HFFc6 (cell line): ENCODE data around the gene ITGB5. TPM values are rescaled to one million over a fixed set of nuclear protein-coding genes. Genes with fewer than 3 reads are reported as not detected.

Source experiments
- DNase-seq: peaks from one replicate; pipeline ENCODE4 v3.0.0-alpha.2; 2018
- H3K27ac Mint-ChIP-seq: 2 replicates; pipeline ENCODE4 v1.8.0; 2020; ENCODE audit warnings: mild to moderate bottlenecking, mixed read lengths
- H3K27me3 Mint-ChIP-seq: 2 replicates; pipeline ENCODE4 v1.8.0; 2021; ENCODE audit warnings: mild to moderate bottlenecking, moderate library complexity, mixed read lengths; ENCODE audit not compliant: insufficient read depth
- H3K36me3 Mint-ChIP-seq: 2 replicates; pipeline ENCODE4 v1.8.0; 2021; ENCODE audit warnings: low read depth, mixed read lengths
- H3K4me1 Mint-ChIP-seq: 2 replicates; pipeline ENCODE4 v1.8.0; 2020; ENCODE audit warnings: low read depth, mixed read lengths
- H3K4me3 Mint-ChIP-seq: 2 replicates; pipeline ENCODE4 v1.8.0; 2020; ENCODE audit warnings: mild to moderate bottlenecking, moderate library complexity, mixed read lengths
- H3K9me3 Mint-ChIP-seq: 2 replicates; pipeline ENCODE4 v1.8.0; 2020; ENCODE audit warnings: mild to moderate bottlenecking, mixed read lengths
- CTCF ChIP-seq: fragments of 200-600 bp; sonication (generic); IDR thresholded peaks from 2 replicates; pipeline ENCODE4 v1.5.0; 2021; ENCODE audit warnings: antibody characterized with exemption, mild to moderate bottlenecking
- total RNA-seq, 6 experiments: library from RNA; stranded (reverse); fragmentation: NEBNext Ultra II Directional; extraction: Animal tissue kit (Norgen Biotek cat#: 25700); gene quantifications; 2 replicates in 1 of 6; 3 replicates in 5 of 6; pipeline ENCODE4 v1.2.3, GENCODE V29; 2021

ITGB5 gene
- total RNA-seq, 6 experiments from 2014 or later: 203 to 332 (median 220) TPM

GRCh38 chr3:124859025-124859424, 28.1 kb downstream of the ITGB5 start:
- Mint-ChIP-seq H3K9me3 (peaks cover 9% of the 10 kb centered on the region), H3K27ac (peak overlapping the region; percentile 88), H3K36me3 (peaks cover 27% of the 10 kb centered on the region), H3K27me3 (peaks cover 1% of the 10 kb centered on the region), H3K4me3 (peak overlapping the region; percentile 68), H3K4me1 (peaks cover 62% of the 10 kb centered on the region)
- TF ChIP-seq CTCF: no peak
- DNase-seq: peak; percentile 84

- TF ChIP-seq CTCF: no peak
- H3K36me3 Mint-ChIP-seq: peaks cover 35% of the 10 kb centered on the region
- no peaks in the 10 kb centered on the region; the same call in 1 of the 2 replicates for H3K27me3 Mint-ChIP-seq
- peaks cover 69% of the 10 kb centered on the region for H3K4me1 Mint-ChIP-seq
- H3K9me3 Mint-ChIP-seq: peaks cover 12% of the 10 kb centered on the region
- H3K27ac Mint-ChIP-seq: peak overlapping the region; percentile 88
- peak; percentile 57 for DNase-seq
- peak overlapping the region; percentile 25 for H3K4me3 Mint-ChIP-seq
These were observed 28.9 kb downstream of the ITGB5 start for GRCh38 chr3:124858275-124858674.

- Mint-ChIP-seq H3K27me3 (no peaks in the 10 kb centered on the region; the same call in 1 of the 2 replicates), H3K27ac (no peak overlapping the region), H3K36me3 (peaks cover 44% of the 10 kb centered on the region), H3K4me1 (peaks cover 83% of the 10 kb centered on the region), H3K9me3 (peaks cover 12% of the 10 kb centered on the region), H3K4me3 (no peak overlapping the region)
- DNase-seq: no peak
- TF ChIP-seq CTCF: no peak
These were observed 30.5 kb downstream of the ITGB5 start for GRCh38 chr3:124856677-124857076.

- peak; percentile 60 for DNase-seq
- Mint-ChIP-seq H3K36me3 (peaks cover 41% of the 10 kb centered on the region), H3K4me1 (peaks cover 86% of the 10 kb centered on the region)
These were observed 33.2 kb downstream of the ITGB5 start for GRCh38 chr3:124854009-124854408.

GRCh38 chr3:124853446-124853845, 33.7 kb downstream of the ITGB5 start:
- DNase-seq: no peak
- peaks cover 43% of the 10 kb centered on the region for H3K36me3 Mint-ChIP-seq
- peaks cover 7% of the 10 kb centered on the region; the same call in 1 of the 2 replicates for H3K9me3 Mint-ChIP-seq
- peak overlapping the region; percentile 57; the same call in 1 of the 2 replicates for H3K27ac Mint-ChIP-seq
- H3K27me3 Mint-ChIP-seq: no peaks in the 10 kb centered on the region; the same call in 1 of the 2 replicates
- no peak overlapping the region for H3K4me3 Mint-ChIP-seq
- TF ChIP-seq CTCF: no peak
- H3K4me1 Mint-ChIP-seq: peaks cover 82% of the 10 kb centered on the region

More at GRCh38 chr3:124854009-124854408, 33.2 kb downstream of the ITGB5 start:
- no peak for TF ChIP-seq CTCF
- no peaks in the 10 kb centered on the region; the same call in 1 of the 2 replicates for H3K27me3 Mint-ChIP-seq
- H3K4me3 Mint-ChIP-seq: peak overlapping the region; percentile 11; the same call in 1 of the 2 replicates
- H3K9me3 Mint-ChIP-seq: peaks cover 7% of the 10 kb centered on the region; the same call in 1 of the 2 replicates
- H3K27ac Mint-ChIP-seq: peak overlapping the region; percentile 67
